Measurements from ENCODE around the gene TRIM29.

DNA sequence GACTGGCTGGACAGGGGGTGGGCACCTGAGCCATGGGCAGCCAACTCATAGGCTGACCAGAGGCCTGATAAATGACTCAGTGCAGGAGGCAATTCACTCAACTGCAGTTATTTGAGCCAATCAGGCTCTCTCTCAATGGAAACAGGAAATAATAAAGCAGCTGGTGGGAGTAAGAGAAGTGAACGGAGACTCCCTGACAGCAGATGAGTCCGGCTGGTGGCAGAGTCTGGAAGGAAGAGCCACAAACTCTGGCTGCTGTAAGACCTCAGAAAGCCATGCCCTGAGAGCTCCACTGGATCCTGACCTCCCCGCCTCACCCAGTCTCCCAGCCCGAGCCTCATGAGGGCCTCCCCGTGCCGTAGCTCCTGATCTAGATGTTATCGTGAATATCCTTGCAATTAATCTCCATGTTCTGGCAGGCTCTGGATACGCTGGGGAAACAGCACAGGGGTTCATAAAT, 69.8 kb downstream of the TRIM29 start:
- TF ChIP-seq CTCF (IDR thresholded peaks at IDR 0.05) (no peak), EZH2phosphoT487 (IDR thresholded peaks at IDR 0.05) (no peak)

Data from neural progenitor cell (in vitro differentiated cells).